ENCODE results near the gene NRXN3. TPM values are rescaled to one million over a fixed set of nuclear protein-coding genes. Genes with fewer than 3 reads are reported as not detected.

NRXN3 gene
- total RNA-seq, 1 donor from 2014 or later: 0.60 TPM

DNA sequence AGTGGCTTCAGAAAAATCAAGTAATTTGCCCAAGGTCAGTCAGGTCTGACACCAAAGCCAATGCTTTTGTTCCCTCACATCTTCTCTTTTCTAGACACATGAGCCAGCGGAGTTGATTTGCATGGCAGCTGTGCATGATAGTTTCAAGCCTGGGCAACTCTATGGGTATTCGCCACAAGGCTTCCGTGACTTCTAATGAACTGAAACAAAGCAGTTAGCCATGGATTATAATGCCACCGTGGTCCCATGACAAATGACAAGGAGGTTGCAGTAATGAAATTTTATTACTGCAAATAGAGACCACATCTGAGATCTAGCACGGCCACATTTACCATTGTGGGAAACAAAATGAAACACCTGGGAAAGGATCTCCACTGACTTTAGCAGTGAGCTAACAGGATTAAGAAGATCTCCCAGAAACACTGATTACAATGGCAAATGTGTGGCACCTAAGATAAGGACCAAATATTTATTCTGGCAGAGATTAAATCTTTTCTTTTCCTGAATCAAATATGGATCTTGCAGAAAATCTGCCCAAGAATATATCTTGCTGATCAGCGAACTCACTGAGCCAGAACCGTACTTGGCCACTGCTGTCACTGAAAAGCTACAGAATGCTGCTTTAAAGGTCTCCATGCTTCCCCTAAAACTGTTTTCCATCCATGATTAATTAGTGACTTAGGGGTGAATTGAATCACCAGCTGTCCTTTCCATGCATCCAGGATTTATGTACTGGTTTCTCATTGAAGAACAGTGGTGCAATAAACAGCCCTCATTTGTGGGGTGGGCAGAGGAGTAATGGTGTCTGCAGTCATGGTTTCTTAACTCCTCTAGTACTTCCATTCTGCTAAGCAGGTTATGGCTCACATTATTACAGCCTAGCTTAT is 1490.1 kb downstream of the NRXN3 start:
- ATAC-seq: no peak

DNA sequence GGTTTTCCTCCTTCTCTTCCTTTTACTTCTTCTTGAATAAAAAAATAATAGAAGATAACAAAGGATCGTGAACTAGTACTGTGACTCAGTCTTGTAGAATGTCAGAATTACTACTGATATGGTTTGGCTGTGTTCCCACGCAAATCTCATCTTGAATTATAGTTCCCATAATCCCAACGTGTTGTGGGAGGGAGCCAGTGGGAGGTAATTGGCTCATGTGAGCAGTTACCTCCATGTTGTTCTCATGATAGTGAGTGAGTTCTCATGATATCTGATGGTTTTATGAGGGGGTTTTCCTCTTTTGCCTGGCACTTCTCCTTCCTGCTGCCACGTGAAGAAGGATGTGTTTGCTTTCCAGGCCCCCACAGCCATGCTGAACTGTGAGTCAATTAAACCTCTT is 1491.6 kb downstream of the NRXN3 start:
- ATAC-seq: no peak

GRCh38 chr14:79663453-79663852 is 1493.3 kb downstream of the NRXN3 start:
- no peak for ATAC-seq

DNA sequence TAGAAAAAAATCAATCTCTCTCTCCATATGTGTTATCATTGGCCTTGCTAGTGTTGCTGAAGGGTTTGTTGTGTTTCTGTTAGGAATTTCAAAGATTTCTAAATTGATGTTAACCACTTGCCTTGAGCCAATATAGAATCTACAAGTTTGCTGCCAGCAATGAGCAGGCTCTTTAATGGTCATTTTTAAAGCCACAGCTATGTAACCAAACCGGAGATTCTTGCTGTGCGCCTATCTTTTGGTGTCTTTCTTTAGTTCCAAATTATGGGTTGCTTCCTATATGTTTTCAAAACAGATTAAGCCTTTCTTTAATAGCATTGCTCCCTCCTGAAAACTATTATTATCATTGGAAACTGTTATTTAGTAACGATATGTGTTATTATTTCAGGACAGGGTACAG is 1495.4 kb downstream of the NRXN3 start:
- ATAC-seq: no peak

DNA sequence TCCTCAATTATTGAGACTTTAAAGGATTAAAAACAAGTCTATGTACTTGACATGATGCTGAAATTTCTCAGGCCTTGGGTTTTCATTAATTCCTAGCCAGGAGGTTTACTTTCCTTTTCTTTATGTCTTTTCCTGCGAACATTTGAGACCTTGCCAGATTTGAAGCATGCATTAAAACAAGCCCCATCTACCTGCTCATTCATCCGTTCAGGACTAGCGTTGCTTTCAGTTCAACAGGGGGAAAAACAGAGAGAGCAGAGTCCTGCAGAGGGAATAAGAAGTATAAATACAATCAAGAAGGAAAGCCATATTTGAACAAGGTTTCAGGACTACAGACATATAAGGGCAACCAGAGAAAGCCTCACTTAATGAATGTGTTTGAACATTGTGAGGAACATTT is 1498.8 kb downstream of the NRXN3 start:
- no peak for ATAC-seq

DNA sequence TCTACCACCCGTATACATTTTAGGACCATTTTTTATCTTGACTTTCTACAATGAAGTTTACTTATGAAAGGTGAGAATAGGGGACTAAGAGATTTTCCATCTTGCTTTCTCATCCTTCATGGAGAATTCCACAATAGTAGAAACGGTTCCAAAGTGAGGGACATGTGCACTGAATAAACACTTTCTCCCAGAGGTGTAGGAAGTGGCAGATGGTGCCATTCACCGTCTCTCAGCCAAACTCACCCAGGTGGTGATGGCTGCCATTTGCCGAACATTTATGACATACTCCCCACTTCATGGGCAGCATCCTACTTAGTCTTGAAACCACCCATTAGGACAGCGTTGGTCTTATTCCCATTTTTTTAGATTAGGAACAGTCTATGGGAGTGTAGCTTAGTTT is 1500.6 kb downstream of the NRXN3 start:
- ATAC-seq: no peak

DNA sequence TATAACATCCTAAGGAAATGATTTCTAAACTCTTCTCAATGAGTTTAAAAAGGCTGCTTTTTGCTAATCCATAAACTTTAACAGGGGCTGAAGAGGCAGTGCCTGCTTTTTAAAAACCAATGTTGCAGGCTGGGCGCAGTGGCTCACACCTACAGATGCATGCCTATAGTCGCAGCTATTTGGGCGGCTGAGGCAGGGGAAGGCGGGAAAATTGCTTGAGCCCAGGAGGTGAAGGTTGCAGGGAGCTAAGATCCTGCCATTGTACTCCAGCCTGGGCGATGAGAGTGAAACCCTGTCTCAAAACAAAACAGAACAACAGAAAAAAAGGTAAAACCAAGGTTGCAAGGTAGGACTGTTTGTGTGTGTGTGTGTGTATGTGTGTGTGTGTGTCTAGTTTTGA is 1509.9 kb downstream of the NRXN3 start:
- no peak for ATAC-seq

GRCh38 chr14:79686196-79686595 is 1516.0 kb downstream of the NRXN3 start:
- ATAC-seq: no peak

GRCh38 chr14:79690960-79691359 is 1520.8 kb downstream of the NRXN3 start:
- ATAC-seq: no peak

DNA sequence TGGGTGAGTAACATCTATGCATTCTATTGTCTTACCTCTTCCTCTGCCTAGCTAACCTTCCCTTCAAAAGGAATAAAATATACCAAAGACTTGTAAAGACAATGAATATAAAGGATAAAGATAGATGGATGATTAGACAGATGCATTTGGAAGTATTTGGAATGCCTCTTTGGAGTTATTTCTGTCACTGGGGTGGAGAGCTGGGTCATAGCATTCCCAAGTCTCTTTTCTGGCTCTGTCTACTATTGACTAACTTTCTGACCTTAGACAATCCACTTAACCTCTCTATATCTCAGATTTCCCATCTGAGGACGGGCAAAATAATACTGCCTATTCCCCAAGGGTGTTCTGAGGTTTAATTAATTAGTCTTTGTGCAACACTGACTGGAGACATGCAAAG is 1523.8 kb downstream of the NRXN3 start:
- ATAC-seq: no peak

DNA sequence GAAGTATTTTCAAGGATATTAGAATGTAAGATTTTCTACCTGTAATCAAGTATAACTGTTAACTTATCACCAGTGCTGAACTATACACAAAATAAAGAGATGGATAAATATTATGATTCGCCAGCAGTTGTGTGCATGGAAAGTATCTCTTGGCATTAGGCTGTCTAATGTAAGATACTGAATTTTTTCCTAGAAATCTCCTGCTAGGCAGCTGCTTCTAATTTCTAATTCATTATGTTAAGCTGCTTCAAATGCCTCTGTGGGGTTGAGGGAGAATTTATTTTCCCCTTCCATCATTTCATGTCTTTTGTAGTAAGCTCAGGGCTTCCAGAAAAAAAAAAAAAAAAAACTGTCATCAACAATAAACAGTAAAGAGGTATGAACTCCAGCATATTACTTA is 1525.1 kb downstream of the NRXN3 start:
- no peak for ATAC-seq

DNA sequence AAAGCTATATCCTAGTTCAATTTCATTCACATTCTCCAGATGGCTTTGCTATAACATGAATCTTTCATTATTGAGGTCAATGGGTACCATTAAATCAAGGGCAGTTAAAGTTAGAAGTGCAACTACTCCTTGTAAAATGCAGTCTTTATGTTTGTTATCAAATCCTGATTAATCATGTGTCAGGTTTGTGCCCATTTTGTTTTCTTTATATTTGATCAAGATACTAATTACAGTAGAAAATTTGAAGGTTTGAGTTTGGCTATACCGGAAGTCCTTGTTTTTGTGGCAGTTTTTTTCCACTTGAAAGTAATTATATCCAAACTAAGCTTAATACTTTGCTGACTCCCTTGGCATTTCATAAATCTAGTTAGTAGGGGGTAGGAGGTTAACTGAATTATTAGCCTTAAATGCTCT is 1528.1 kb downstream of the NRXN3 start:
- no peak for ATAC-seq

DNA sequence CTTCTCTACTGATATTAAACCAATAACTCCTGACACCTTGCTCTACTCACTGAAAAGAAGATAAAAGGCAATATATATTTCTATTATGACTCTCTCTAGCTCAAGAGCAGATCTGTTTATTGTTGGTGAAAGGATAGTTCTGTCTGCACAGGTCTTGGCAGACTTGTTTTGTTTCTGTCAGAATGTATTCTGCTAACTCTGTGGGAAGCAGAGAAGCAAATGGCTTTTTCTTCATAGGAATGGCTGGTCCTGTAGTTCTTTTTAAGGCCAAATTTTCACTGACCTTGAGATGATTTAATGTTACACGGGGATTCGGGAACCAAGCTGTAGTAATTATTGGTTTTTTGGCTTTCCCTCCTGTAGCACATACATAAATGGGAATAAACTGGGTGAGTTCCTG is 1529.0 kb downstream of the NRXN3 start:
- ATAC-seq: no peak

GRCh38 chr14:79701371-79701770 is 1531.2 kb downstream of the NRXN3 start:
- no peak for ATAC-seq

- ATAC-seq: no peak
These were observed 1532.0 kb downstream of the NRXN3 start for GRCh38 chr14:79702197-79702596.

DNA sequence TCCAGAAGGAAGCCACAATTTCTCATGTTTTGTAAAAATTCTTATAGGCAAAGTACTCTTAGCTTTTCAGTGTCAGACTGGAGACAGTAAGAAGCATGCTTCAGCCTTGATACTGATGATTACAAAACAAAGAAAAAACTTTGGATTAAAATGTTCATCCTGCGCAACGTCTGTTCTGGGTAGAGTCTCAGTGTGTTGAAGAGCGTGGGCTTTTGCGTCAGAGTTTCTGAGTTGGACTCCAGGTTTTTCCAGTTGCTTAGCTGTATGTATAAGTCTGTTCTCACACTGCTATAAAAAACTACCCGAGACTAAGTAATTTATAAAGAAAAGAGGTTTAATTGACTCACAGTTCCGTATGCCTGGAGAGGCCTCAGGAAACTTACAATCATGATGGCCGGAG is 1533.0 kb downstream of the NRXN3 start:
- ATAC-seq: no peak

GRCh38 chr14:79704041-79704807 is 1534.1 kb downstream of the NRXN3 start:
- ATAC-seq: no peak

DNA sequence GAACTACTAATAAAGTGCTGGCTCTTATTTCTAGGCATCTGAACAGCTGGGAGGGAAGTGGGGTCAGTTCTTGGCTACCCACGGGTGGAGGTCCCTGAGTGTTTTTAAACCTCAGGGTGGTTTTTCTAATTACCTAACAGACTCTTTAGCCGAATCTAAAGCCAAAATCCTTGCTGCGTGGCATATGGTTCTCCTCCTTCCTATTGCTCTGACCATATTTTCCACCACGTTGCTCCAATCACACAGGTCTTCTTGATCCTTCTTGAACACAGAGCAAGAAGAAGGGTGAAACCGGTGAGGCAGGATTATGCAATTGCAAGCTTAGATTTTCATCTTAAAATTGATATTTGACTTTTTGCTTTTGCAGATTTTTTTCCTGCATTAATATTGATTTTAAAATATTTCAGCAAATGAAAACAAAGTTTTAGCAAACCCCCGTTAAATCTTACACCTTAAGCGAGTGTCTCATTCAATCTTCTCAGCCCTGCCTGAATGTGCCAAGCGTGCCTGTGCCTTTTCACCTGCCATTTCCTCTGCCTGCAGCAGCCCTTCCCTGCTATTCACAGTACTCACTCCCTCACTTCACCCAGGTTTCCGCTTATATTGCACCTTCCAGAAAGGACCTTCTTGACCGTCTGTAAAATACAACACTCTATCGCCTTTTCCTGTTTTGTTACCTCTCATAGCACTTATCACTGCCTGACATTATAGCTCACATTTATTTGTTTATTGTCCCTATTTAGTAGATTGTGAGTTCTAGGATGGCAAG is 1535.1 kb downstream of the NRXN3 start:
- ATAC-seq: no peak

DNA sequence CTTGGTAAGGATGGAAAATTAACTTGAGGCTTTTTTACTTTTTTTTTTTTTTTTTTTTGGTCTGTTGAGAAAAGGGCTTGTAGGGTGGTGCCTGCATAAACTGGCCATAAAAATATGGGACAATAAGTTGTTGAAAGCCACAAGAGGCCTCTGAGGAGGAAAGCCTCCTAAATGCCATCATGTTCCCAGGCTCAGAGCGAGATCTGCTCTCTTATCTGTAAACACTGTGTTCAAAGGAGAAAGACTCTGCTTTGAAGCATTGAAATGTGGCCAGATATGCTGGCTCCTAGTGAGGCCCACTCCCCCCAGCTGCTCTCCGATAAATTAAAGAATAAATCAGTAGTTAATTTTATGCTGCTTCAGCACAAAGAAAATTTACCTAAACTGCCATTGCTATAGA is 1536.2 kb downstream of the NRXN3 start:
- ATAC-seq: no peak

DNA sequence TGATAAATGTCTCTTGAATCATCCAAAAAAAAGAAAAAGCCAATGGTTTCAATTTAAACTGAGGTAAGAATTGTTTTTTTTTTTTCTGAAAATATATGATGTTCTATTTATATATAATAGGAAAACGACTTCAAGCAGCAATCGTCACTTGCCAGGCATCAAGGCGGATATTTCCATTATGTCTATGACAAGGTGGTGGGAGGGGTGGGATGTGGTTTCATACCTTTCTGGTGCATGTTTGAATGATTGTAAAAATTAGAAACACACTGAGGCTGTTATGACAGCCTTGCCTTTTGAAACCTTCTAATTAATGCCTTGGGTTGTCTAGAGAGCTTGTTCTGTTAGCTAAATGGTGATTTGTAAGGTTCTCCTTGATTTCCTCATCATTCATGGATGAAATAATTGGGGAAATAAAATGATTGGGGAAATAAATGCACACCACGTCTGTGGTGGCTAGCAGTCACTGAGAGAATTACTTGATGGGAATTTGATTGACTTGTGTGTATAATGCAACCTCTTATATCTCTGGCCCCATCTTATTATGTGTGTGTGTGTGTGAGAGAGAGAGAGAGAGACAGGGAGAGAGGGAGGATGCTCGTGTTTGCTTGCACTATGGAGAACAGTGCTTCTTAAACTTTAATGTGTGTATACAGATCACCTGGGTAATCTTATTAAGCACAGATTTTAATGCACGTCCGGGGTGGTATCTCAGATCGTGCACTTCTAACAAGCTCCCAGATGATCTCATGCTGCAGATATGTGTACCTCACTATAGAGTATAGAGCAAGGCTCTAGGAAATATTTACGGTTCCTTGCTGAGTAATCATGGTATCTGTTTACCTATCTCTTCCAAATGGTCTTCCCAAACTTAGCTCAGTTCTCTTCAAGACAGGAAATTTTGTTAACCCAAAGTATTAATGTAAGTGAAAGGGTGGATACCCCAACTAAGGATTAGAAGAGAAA is 1538.5 kb downstream of the NRXN3 start:
- no peak for ATAC-seq

- no peak for ATAC-seq
These were observed 1539.4 kb downstream of the NRXN3 start for GRCh38 chr14:79709573-79709972.
